Liver (tissue), 9 donors: ENCODE data around the gene CUX1. TPM values are rescaled to one million over a fixed set of nuclear protein-coding genes. Genes with fewer than 3 reads are reported as not detected.

Experiments
- DNase-seq: peaks from one replicate; pipeline ENCODE4 v3.0.0-alpha.2; 2017; ENCODE audit warnings: low spot score
- H3K27ac ChIP-seq, 2 donors: one replicate each; pipeline ENCODE4 v1.7.0; 2013; ENCODE audit warnings: inconsistent platforms in 2 of 2, low read length in 2 of 2, control low read depth in 1 of 2, low read depth in 1 of 2, mild to moderate bottlenecking in 1 of 2
- H3K27me3 ChIP-seq, 4 donors: one replicate each; pipeline versions ENCODE4 v1.6.1 to v1.7.0; 2013; ENCODE audit warnings: low read length in 3 of 4, inconsistent platforms in 1 of 4, mild to moderate bottlenecking in 1 of 4, moderate library complexity in 1 of 4; ENCODE audit not compliant: control insufficient read depth in 4 of 4, insufficient read depth in 4 of 4
- H3K36me3 ChIP-seq, 4 donors: one replicate each; pipeline versions ENCODE4 v1.6.1 to v1.7.0; 2013; ENCODE audit warnings: low read length in 3 of 4, mild to moderate bottlenecking in 3 of 4, low read depth in 1 of 4, moderate library complexity in 1 of 4; ENCODE audit not compliant: control insufficient read depth in 4 of 4, insufficient read depth in 3 of 4
- H3K4me1 ChIP-seq, 4 donors: one replicate each; pipeline versions ENCODE4 v1.6.1 to v1.7.0; 2013; ENCODE audit warnings: low read length in 3 of 4, mild to moderate bottlenecking in 3 of 4, moderate library complexity in 1 of 4; ENCODE audit not compliant: control insufficient read depth in 4 of 4, insufficient read depth in 4 of 4
- H3K4me3 ChIP-seq, 3 donors: one replicate each; pipeline versions ENCODE4 v1.6.1 to v1.7.0; 2013; ENCODE audit warnings: low read length in 3 of 3, control low read depth in 1 of 3, low read depth in 1 of 3, mild to moderate bottlenecking in 1 of 3
- H3K9ac ChIP-seq, 2 donors: one replicate each; pipeline ENCODE4 v1.7.0; 2013; ENCODE audit warnings: low read length in 2 of 2, mild to moderate bottlenecking in 2 of 2, moderate library complexity in 2 of 2, control low read depth in 1 of 2, low read depth in 1 of 2
- H3K9me3 ChIP-seq, 4 donors: one replicate each; pipeline versions ENCODE4 v1.6.1 to v1.7.0; 2013; ENCODE audit warnings: low read length in 3 of 4; ENCODE audit not compliant: control insufficient read depth in 4 of 4
- EGR1 ChIP-seq, 2 donors: IDR thresholded peaks; 2 replicates each; pipeline ENCODE4 v1.6.1; 2016 to 2018; ENCODE audit warnings: antibody characterized with exemption in 2 of 2, low read depth in 2 of 2
- FOXA1 ChIP-seq: IDR thresholded peaks from 2 replicates; pipeline ENCODE4 v1.6.1; 2016; ENCODE audit warnings: antibody characterized with exemption
- FOXA2 ChIP-seq: IDR thresholded peaks from 2 replicates; pipeline ENCODE4 v1.6.1; 2016; ENCODE audit warnings: antibody characterized with exemption
- GABPA ChIP-seq, 2 donors: IDR thresholded peaks in 1 of 2; conservative IDR thresholded peaks in 1 of 2; 2 replicates each; pipeline ENCODE4 v1.6.1; 2016; ENCODE audit warnings: antibody characterized with exemption in 2 of 2, mild to moderate bottlenecking in 1 of 2, moderate library complexity in 1 of 2
- HNF4A ChIP-seq, 2 donors: conservative IDR thresholded peaks; 2 replicates each; pipeline ENCODE4 v1.6.1; 2016; ENCODE audit warnings: antibody characterized with exemption in 2 of 2, mild to moderate bottlenecking in 2 of 2
- HNF4G ChIP-seq: IDR thresholded peaks from 2 replicates; pipeline ENCODE4 v1.6.1; 2016; ENCODE audit warnings: antibody characterized with exemption
- JUND ChIP-seq, 2 donors: IDR thresholded peaks; 2 replicates each; pipeline ENCODE4 v1.6.1; 2016; ENCODE audit warnings: antibody characterized with exemption in 2 of 2
- MAX ChIP-seq: IDR thresholded peaks from 2 replicates; pipeline ENCODE4 v1.6.1; 2016; ENCODE audit warnings: antibody characterized with exemption
- NR2F2 ChIP-seq: IDR thresholded peaks from 2 replicates; pipeline ENCODE4 v1.6.1; 2016; ENCODE audit warnings: antibody characterized with exemption
- RAD21 ChIP-seq, 2 donors: IDR thresholded peaks; 2 replicates each; pipeline ENCODE4 v1.6.1; 2016; ENCODE audit warnings: antibody characterized with exemption in 2 of 2, mild to moderate bottlenecking in 2 of 2
- REST ChIP-seq: IDR thresholded peaks from 2 replicates; pipeline ENCODE4 v1.6.1; 2016; ENCODE audit warnings: antibody characterized with exemption, mild to moderate bottlenecking
- RXRA ChIP-seq, 2 donors: IDR thresholded peaks; 2 replicates each; pipeline ENCODE4 v1.6.1; 2017 to 2018; ENCODE audit warnings: antibody characterized with exemption in 2 of 2, mild to moderate bottlenecking in 1 of 2
- SP1 ChIP-seq: IDR thresholded peaks from 2 replicates; pipeline ENCODE4 v1.6.1; 2018; ENCODE audit warnings: antibody characterized with exemption, mild to moderate bottlenecking
- TAF1 ChIP-seq: conservative IDR thresholded peaks from 2 replicates; pipeline ENCODE4 v1.6.1; 2016; ENCODE audit warnings: antibody characterized with exemption, mild to moderate bottlenecking
- YY1 ChIP-seq: IDR thresholded peaks from 2 replicates; pipeline ENCODE4 v1.6.1; 2016; ENCODE audit warnings: antibody characterized with exemption, mild to moderate bottlenecking
- ZBTB33 ChIP-seq: IDR thresholded peaks from 2 replicates; pipeline ENCODE4 v1.6.1; 2016; ENCODE audit warnings: antibody characterized with exemption
- WGBS: extraction: QIAGEN DNeasy Blood & Tissue Kit; methylation state at CpG from one replicate; pipeline ENCODE4 v1.1.7; 2013; 5-methylcytosine and 5-hydroxymethylcytosine counted together
- polyA plus RNA-seq, 2 donors: library from polyadenylated mRNA; stranded (reverse) in 1 of 2; unstranded in 1 of 2; fragments of 200-250 nt in 1 of 2; fragments of >200 nt in 1 of 2; fragmentation: Nextera tagmentation in 1 of 2; extraction: Ambion mirVana in 1 of 2; gene quantifications; one replicate each; pipeline versions ENCODE4 v1.2.1 to v1.2.3, GENCODE V29; 2013 to 2015
- total RNA-seq, 2 donors: library from RNA; depleted of rRNA; stranded (reverse); fragments of >200 nt; gene quantifications; one replicate each; pipeline ENCODE4 v1.2.3, GENCODE V29; 2014
- TF ChIP-seq, protein P1 (sequence below): IDR thresholded peaks from 2 replicates; pipeline ENCODE4 v1.6.1; 2016; ENCODE audit warnings: antibody characterized with exemption
- TF ChIP-seq, protein P2 (sequence below): fragments of 150-350 bp; IDR thresholded peaks from 2 replicates; pipeline ENCODE4 v1.5.1; 2017; ENCODE audit warnings: improper control_type of control experiment, low read depth, low read length; ENCODE audit not compliant: missing input control
- donor health status: healthy.
- donor health status: healthy.
- donor health status: healthy.
- donor health status: healthy.
- donor health status: healthy.

Gene CUX1
- total and polyA plus RNA-seq, 4 donors = 18.6 to 40.6 (median 21.4) TPM

DNA sequence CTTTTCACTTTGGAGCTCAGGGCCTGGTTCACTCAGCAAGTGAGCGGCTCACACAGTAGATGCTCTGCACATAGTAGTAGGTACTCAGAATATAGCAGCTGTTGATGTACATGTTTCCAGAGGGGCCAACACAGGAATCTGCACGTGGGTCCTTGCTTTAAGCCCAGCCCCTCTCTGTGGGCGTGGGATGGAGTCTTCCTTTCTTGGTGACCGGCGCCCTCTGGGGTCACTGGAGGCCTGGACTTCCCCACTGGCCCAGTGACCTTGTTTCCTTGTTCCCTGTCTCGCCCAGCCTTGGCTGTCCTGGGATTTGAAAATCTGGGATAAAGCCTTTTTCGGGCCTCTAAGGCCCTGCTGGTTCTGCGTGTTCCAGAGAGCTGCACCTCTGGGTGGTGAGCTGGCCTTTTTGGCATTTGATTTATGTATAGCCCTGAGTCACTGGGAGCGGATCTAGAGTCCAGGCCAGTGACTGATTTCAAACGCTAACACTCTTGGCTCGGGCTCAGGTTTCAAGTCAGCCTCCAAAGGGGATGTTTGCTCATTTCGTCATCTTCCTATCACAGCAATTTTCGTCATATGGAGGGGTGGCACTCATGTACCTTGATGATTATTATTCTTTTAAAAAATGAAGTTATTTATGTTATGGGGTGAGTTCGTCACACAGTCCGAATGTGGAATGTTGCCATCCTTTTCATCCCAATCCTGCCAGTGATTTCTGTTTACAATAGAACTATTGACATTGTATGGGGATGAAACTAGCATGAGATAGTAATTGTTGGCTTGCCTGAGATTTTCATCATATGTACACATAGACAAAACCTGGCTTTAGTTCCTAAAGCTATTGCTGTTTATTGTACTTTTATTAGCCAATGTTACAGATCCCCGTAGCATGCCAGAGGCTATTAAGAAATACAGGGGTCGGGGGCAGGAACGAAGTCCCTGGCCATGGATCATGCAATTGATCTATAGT is 65.5 kb downstream of the CUX1 start:
- 18% methylated on average over 18 of the region's 18 CpGs for WGBS
- H3K27me3 ChIP-seq = no peaks in the 10 kb centered on the region
- peak; percentile 57 for DNase-seq
- H3K27ac ChIP-seq = peak overlapping the region; percentile 94 to 99
- no peaks in the 10 kb centered on the region for H3K9me3 ChIP-seq
- H3K36me3 ChIP-seq = no peaks in the 10 kb centered on the region
- TF ChIP-seq EGR1 (IDR thresholded peaks at IDR 0.05; ENCODE audit: low read depth in 2 of 2) (peak in 1 of 2 donors; percentile 50), RAD21 (IDR thresholded peaks at IDR 0.05) (peak; percentile 54 to 69), YY1 (peak; percentile 61), REST (peak; percentile 87), MAX (peak; percentile 61), ZBTB33 (peak; percentile 69), SP1 (peak; percentile 88), GABPA (IDR thresholded peaks at IDR 0.05 in 1 of 2, conservative IDR thresholded peaks at IDR 0.05 in 1 of 2) (peak in 1 of 2 donors; percentile 65), FOXA1 (peak; percentile 47), HNF4A (conservative IDR thresholded peaks at IDR 0.05) (peak; percentile 81 to 82), JUND (IDR thresholded peaks at IDR 0.05) (peak; percentile 91 to 92), RXRA (IDR thresholded peaks at IDR 0.05) (peak; percentile 79 to 91), NR2F2 (peak; percentile 97), TAF1 (no peak), FOXA2 (peak; percentile 89), HNF4G (peak; percentile 47)
- TF ChIP-seq, protein P1, sequence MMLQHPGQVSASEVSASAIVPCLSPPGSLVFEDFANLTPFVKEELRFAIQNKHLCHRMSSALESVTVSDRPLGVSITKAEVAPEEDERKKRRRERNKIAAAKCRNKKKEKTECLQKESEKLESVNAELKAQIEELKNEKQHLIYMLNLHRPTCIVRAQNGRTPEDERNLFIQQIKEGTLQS = peak; percentile 94
- TF ChIP-seq, protein P2, sequence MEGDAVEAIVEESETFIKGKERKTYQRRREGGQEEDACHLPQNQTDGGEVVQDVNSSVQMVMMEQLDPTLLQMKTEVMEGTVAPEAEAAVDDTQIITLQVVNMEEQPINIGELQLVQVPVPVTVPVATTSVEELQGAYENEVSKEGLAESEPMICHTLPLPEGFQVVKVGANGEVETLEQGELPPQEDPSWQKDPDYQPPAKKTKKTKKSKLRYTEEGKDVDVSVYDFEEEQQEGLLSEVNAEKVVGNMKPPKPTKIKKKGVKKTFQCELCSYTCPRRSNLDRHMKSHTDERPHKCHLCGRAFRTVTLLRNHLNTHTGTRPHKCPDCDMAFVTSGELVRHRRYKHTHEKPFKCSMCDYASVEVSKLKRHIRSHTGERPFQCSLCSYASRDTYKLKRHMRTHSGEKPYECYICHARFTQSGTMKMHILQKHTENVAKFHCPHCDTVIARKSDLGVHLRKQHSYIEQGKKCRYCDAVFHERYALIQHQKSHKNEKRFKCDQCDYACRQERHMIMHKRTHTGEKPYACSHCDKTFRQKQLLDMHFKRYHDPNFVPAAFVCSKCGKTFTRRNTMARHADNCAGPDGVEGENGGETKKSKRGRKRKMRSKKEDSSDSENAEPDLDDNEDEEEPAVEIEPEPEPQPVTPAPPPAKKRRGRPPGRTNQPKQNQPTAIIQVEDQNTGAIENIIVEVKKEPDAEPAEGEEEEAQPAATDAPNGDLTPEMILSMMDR = peak; percentile 12
- peak overlapping the region in 1 of 2 donors; percentile 79 for H3K9ac ChIP-seq
- H3K4me1 ChIP-seq = peaks cover 23 to 55% (median 29%) of the 10 kb centered on the region in 4 donors
- peak overlapping the region in 1 of 3 donors; percentile 7 for H3K4me3 ChIP-seq
